ENCODE measurements around the gene PKN2. TPM values are rescaled to one million over a fixed set of nuclear protein-coding genes. Genes with fewer than 3 reads are reported as not detected.

The PKN2 gene
- total RNA-seq, 4 donors from 2014 or later = 31.4 to 80.4 (median 64.1) TPM

GRCh38 chr1:88662723-88663122 is 21.4 kb upstream of the PKN2 start:
- no peaks in the 10 kb centered on the region for H3K36me3 ChIP-seq
- in situ Hi-C loops (cut with MboI; ENCODE audit: low pct_ligation_motif_present in 1 of 4, low pct_unique_long_range_greater_than_20kb in 1 of 4, low sequenced_read_pairs in 3 of 4) = no loop called here
- WGBS, 2 donors (ENCODE audit: low coverage in 1 of 2) = 62 to 69% methylated on average over 2 of the region's 2 CpGs

GRCh38 chr1:88668405-88668804 is 15.7 kb upstream of the PKN2 start:
- H3K36me3 ChIP-seq = no peaks in the 10 kb centered on the region
- TF ChIP-seq CTCF (IDR thresholded peaks at IDR 0.05) (no peak), POLR2AphosphoS5 (IDR thresholded peaks at IDR 0.05) (no peak), EP300 (IDR thresholded peaks at IDR 0.05; ENCODE audit: low read depth) (no peak), POLR2A (IDR thresholded peaks at IDR 0.05) (no peak)

More at GRCh38 chr1:88662723-88663122, 21.4 kb upstream of the PKN2 start:
- Histone ChIP-seq H3K4me1 (peaks cover 0 to 4% (median 0%) of the 10 kb centered on the region in 4 donors), H3K27ac (no peak overlapping the region), H3K9me3 (no peaks in the 10 kb centered on the region), H3K27me3 (no peaks in the 10 kb centered on the region), H3K4me3 (no peak overlapping the region)
- TF ChIP-seq POLR2AphosphoS5 (IDR thresholded peaks at IDR 0.05) (no peak), CTCF (IDR thresholded peaks at IDR 0.05) (no peak), POLR2A (IDR thresholded peaks at IDR 0.05) (no peak), EP300 (IDR thresholded peaks at IDR 0.05; ENCODE audit: low read depth) (no peak)
- DNase-seq = no peak
- intact Hi-C loops (cut with DNase I; ENCODE audit: low total_unique reads) = no loop called here

DNA sequence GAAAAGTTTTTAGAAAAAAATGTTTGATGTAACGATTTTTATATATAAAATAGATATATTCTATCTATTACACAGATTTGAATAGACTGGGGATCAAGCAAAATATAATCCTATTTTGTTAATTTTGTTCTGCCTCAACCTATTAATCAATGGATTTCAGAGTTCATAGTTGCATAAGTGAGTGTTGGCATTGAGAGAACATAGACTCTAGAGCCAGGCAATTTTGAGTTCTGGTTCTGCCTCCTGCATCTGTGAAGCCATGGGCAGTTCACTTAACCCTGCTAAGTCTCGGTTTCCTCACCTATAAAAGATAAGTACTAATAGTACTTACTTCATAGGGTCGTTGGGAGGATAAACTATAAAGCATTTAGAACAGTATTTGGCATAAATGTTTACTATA is 13.6 kb upstream of the PKN2 start:
- H3K9me3 ChIP-seq = no peaks in the 10 kb centered on the region
- no peaks in the 10 kb centered on the region for H3K36me3 ChIP-seq
- H3K27me3 ChIP-seq = no peaks in the 10 kb centered on the region
- in situ Hi-C loops (cut with MboI; ENCODE audit: low pct_ligation_motif_present in 1 of 4, low pct_unique_long_range_greater_than_20kb in 1 of 4, low sequenced_read_pairs in 3 of 4) = no loop called here
- intact Hi-C loops (cut with DNase I; ENCODE audit: low total_unique reads) = no loop called here
- 59 to 63% methylated on average over 3 of the region's 3 CpGs for WGBS, 2 donors (ENCODE audit: low coverage in 1 of 2)
- DNase-seq = no peak
- H3K4me1 ChIP-seq = no peaks in the 10 kb centered on the region
- no peak overlapping the region for H3K4me3 ChIP-seq
- TF ChIP-seq POLR2AphosphoS5 (IDR thresholded peaks at IDR 0.05) = no peak
- no peak for TF ChIP-seq EP300 (IDR thresholded peaks at IDR 0.05; ENCODE audit: low read depth)
- no peak for TF ChIP-seq CTCF (IDR thresholded peaks at IDR 0.05)
- TF ChIP-seq POLR2A (IDR thresholded peaks at IDR 0.05) = no peak
- H3K27ac ChIP-seq = no peak overlapping the region

More at GRCh38 chr1:88668405-88668804, 15.7 kb upstream of the PKN2 start:
- WGBS, 2 donors (ENCODE audit: low coverage in 1 of 2) = 88 to 90% methylated on average over 3 of the region's 3 CpGs
- H3K4me3 ChIP-seq = no peak overlapping the region
- no peaks in the 10 kb centered on the region for H3K27me3 ChIP-seq
- no peak for DNase-seq
- intact Hi-C loops (cut with DNase I; ENCODE audit: low total_unique reads) = no loop called here
- in situ Hi-C loops (cut with MboI; ENCODE audit: low pct_ligation_motif_present in 1 of 4, low pct_unique_long_range_greater_than_20kb in 1 of 4, low sequenced_read_pairs in 3 of 4) = no loop called here
- H3K27ac ChIP-seq = no peak overlapping the region
- no peaks in the 10 kb centered on the region for H3K9me3 ChIP-seq
- no peaks in the 10 kb centered on the region for H3K4me1 ChIP-seq

- Histone ChIP-seq H3K4me3 (no peak overlapping the region), H3K27me3 (no peaks in the 10 kb centered on the region), H3K27ac (no peak overlapping the region), H3K36me3 (no peaks in the 10 kb centered on the region), H3K4me1 (no peaks in the 10 kb centered on the region), H3K9me3 (no peaks in the 10 kb centered on the region)
- TF ChIP-seq POLR2AphosphoS5 (IDR thresholded peaks at IDR 0.05) (no peak), EP300 (IDR thresholded peaks at IDR 0.05; ENCODE audit: low read depth) (no peak), CTCF (IDR thresholded peaks at IDR 0.05) (no peak), POLR2A (IDR thresholded peaks at IDR 0.05) (no peak)
- intact Hi-C loops (cut with DNase I; ENCODE audit: low total_unique reads) = no loop called here
- in situ Hi-C loops (cut with MboI; ENCODE audit: low pct_ligation_motif_present in 1 of 4, low pct_unique_long_range_greater_than_20kb in 1 of 4, low sequenced_read_pairs in 3 of 4) = no loop called here
- DNase-seq = no peak
Measured at GRCh38 chr1:88673446-88673845, 10.6 kb upstream of the PKN2 start.

Data from transverse colon (tissue), 4 donors.